Kidney epithelial cell (primary cell): ENCODE data around the gene HAO1. TPM values are rescaled to one million over a fixed set of nuclear protein-coding genes. Genes with fewer than 3 reads are reported as not detected.

ENCODE experiments used
- DNase-seq: peaks from one replicate; pipeline ENCODE4 v3.0.0-alpha.2; 2010; ENCODE audit warnings: low read depth
- H3K27me3 ChIP-seq: 2 replicates; pipeline ENCODE4 v1.6.0; 2011; ENCODE audit warnings: low read length; ENCODE audit not compliant: control insufficient read depth, insufficient read depth
- H3K36me3 ChIP-seq: 2 replicates; pipeline ENCODE4 v1.5.1; 2011; ENCODE audit warnings: low read length; ENCODE audit not compliant: control insufficient read depth, insufficient read depth
- H3K4me3 ChIP-seq: 2 replicates; pipeline ENCODE4 v1.5.1; 2011; ENCODE audit warnings: low read depth, mild to moderate bottlenecking, control low read depth, low read length
- CTCF ChIP-seq: IDR thresholded peaks from 2 replicates; pipeline ENCODE4 v1.5.1; 2011; ENCODE audit warnings: mild to moderate bottlenecking, moderate library complexity, low read length, control low read depth, inconsistent platforms; ENCODE audit not compliant: insufficient read depth, poor library complexity, severe bottlenecking
- total RNA-seq: library from RNA; depleted of rRNA; stranded (reverse); fragments of >200 nt; gene quantifications from 2 replicates; pipeline ENCODE4 v1.2.3, GENCODE V29; 2015

The HAO1 gene
- total RNA-seq, 1 donor from 2014 or later = not detected

DNA sequence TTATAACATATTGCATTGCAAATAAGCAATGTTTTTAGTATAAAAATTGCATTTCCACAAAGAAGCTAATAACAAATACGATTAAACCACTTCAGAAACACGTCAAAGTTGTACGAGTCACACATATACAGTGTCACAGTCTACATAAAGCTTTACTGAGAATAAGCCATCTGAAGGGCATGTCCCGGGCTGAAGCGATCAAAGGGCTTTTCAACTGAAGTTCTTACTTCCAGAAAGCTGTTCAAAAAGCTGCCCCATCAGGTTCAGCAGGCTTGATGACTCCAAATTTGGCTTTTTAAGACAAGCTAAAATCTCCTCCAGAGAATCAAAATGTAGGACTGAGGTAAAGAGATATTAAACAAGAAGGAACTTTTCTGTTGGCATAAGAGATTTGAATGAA is 37.5 kb upstream of the HAO1 start:
- TF ChIP-seq CTCF = no peak
- no peak for DNase-seq
- Histone ChIP-seq H3K27me3 (no peaks in the 10 kb centered on the region), H3K36me3 (no peaks in the 10 kb centered on the region), H3K4me3 (no peak overlapping the region)

DNA sequence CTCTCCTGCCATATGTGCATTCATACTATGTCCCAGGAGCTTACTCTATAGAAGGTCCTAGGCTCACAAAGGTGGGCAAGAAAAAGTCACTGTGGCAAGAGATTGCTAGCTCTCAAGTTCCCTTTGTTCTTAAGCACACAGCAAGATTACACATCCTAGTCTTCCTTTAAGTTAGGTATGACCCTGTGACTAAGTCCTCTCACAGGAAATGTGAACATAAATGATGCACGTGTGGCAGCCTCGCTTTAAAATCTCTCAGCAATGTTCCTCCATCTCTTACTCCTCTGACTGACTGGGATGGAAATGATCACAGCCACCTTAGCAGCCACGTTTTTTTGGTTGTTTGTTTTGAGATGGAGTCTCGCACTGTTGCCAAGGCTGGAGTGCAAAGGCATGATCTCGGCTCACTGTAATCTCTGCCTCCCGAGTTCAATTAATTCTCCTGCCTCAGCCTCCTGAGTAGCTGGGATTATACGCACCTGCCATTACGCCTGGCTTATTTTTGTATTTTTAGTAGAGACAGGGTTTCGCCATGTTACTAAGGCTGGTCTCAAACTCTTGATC is 35.7 kb upstream of the HAO1 start:
- TF ChIP-seq CTCF = no peak
- no peaks in the 10 kb centered on the region for H3K27me3 ChIP-seq
- no peak for DNase-seq
- no peaks in the 10 kb centered on the region for H3K36me3 ChIP-seq
- no peak overlapping the region for H3K4me3 ChIP-seq

- TF ChIP-seq CTCF = no peak
- H3K4me3 ChIP-seq = no peak overlapping the region
- no peak for DNase-seq
- no peaks in the 10 kb centered on the region for H3K27me3 ChIP-seq
- no peaks in the 10 kb centered on the region for H3K36me3 ChIP-seq
Observed at GRCh38 chr20:7974785-7975435, 34.7 kb upstream of the HAO1 start.

- Histone ChIP-seq H3K4me3 (no peak overlapping the region), H3K27me3 (no peaks in the 10 kb centered on the region), H3K36me3 (no peaks in the 10 kb centered on the region)
- no peak for DNase-seq
- no peak for TF ChIP-seq CTCF
Observed at GRCh38 chr20:7971536-7972280, 31.4 kb upstream of the HAO1 start.

- DNase-seq = no peak
Observed at GRCh38 chr20:7967199-7967844, 27.1 kb upstream of the HAO1 start.

More at GRCh38 chr20:7967199-7967844, 27.1 kb upstream of the HAO1 start:
- H3K4me3 ChIP-seq = no peak overlapping the region
- TF ChIP-seq CTCF = no peak
- H3K27me3 ChIP-seq = no peaks in the 10 kb centered on the region
- no peaks in the 10 kb centered on the region for H3K36me3 ChIP-seq
